Smooth muscle cell (in vitro differentiated cells): ENCODE measurements around the gene OMA1. TPM values are rescaled to one million over a fixed set of nuclear protein-coding genes. Genes with fewer than 3 reads are reported as not detected.
A peak's percentile ranks its signal among the peaks of the same experiment; 100 is the strongest.

Experiments
- DNase-seq: peaks from one replicate; lab custom pipeline; 2025; ENCODE audit not compliant: unreplicated experiment; lab: John Stamatoyannopoulos, UW
- H2AFZ ChIP-seq: fragments of 200-600 bp; sonication (generic); 2 replicates; pipeline ENCODE4 v1.6.0; 2016; ENCODE audit warnings: antibody characterized with exemption, low read depth, mild to moderate bottlenecking
- H3F3A ChIP-seq: fragments of 200-600 bp; sonication (generic); 2 replicates; pipeline ENCODE4 v1.6.0; 2017; ENCODE audit warnings: antibody characterized with exemption, low read depth
- H3K27ac ChIP-seq: fragments of 200-600 bp; sonication (generic); 2 replicates; pipeline ENCODE4 v1.5.1; 2016; ENCODE audit warnings: low read depth, mild to moderate bottlenecking
- H3K27me3 ChIP-seq: fragments of 200-600 bp; sonication (generic); 2 replicates; pipeline ENCODE4 v1.6.1; 2016; ENCODE audit warnings: low read depth, mild to moderate bottlenecking
- H3K36me3 ChIP-seq: fragments of 200-600 bp; sonication (generic); 2 replicates; pipeline ENCODE4 v1.5.1; 2016; ENCODE audit warnings: low read depth
- H3K4me1 ChIP-seq: fragments of 200-600 bp; sonication (generic); 2 replicates; pipeline ENCODE4 v1.5.1; 2016; ENCODE audit warnings: low read depth
- H3K4me2 ChIP-seq: fragments of 200-600 bp; sonication (generic); 2 replicates; pipeline ENCODE4 v1.6.0; 2016; ENCODE audit warnings: mild to moderate bottlenecking
- H3K4me3 ChIP-seq: fragments of 200-600 bp; sonication (generic); 2 replicates; pipeline ENCODE4 v1.5.1; 2016; ENCODE audit warnings: mild to moderate bottlenecking
- H3K79me2 ChIP-seq: fragments of 200-600 bp; sonication (generic); 2 replicates; pipeline ENCODE4 v1.6.0; 2016; ENCODE audit warnings: low read depth, mild to moderate bottlenecking
- H3K9ac ChIP-seq: fragments of 200-600 bp; sonication (generic); 2 replicates; pipeline ENCODE4 v1.6.0; 2016; ENCODE audit warnings: low read depth
- H3K9me3 ChIP-seq: fragments of 200-600 bp; sonication (generic); replicated peaks from 2 replicates; pipeline ENCODE4 v1.5.1; 2016; ENCODE audit warnings: low read depth
- H4K20me1 ChIP-seq: fragments of 200-600 bp; sonication (generic); 2 replicates; pipeline ENCODE4 v1.6.0; 2016; ENCODE audit warnings: low read depth
- CTCF ChIP-seq: fragments of 200-600 bp; sonication (generic); IDR thresholded peaks from 2 replicates; pipeline ENCODE4 v1.5.1; 2017; ENCODE audit warnings: borderline replicate concordance, mild to moderate bottlenecking, antibody characterized with exemption; ENCODE audit not compliant: insufficient read depth, poor library complexity, severe bottlenecking
- WGBS: methylation state at CpG from one replicate; pipeline ENCODE4 v1.1.7; 2016; ENCODE audit warnings: low lambda C conversion rate; 5-methylcytosine and 5-hydroxymethylcytosine counted together
- polyA plus RNA-seq: library from polyadenylated mRNA; unstranded; fragments of >200 nt; fragmentation: Nextera tagmentation; extraction: Ambion mirVana; gene quantifications from 2 replicates; pipeline ENCODE4 v1.2.1, GENCODE V29; 2016
- total RNA-seq: library from RNA; depleted of rRNA; stranded (reverse); fragments of >200 nt; gene quantifications from 2 replicates; pipeline ENCODE4 v1.2.3, GENCODE V29; 2014

Gene OMA1
- total and polyA plus RNA-seq, 2 experiments from 2014 or later = 4.4 to 12.5 TPM

DNA sequence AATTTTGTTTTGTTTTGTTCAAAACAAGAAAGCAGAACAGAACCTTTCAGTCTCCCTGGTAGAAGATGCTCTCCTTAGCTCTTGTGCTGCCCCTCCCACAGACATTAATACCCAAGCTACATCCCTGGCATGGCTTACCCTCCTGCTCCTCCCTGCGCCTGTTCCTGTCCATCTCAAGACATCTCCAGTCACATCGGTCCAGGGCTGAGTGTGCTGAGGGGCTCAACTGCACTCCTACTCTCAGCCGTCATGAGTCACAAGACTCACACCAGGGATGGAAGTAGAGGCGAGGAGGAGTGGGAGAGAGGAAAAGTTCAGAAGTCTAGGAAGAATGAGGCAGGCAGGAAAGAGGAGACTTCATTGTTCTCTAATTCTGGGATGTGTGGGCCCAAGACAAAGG is 39.7 kb upstream of the OMA1 start:
- H3K9ac ChIP-seq = no peak overlapping the region
- no peaks in the 10 kb centered on the region for H3K27me3 ChIP-seq
- no peak overlapping the region for H3K4me2 ChIP-seq
- H3K4me1 ChIP-seq = no peaks in the 10 kb centered on the region
- 44% methylated on average over 4 of the region's 4 CpGs for WGBS
- H3K4me3 ChIP-seq = no peak overlapping the region
- peaks cover 10% of the 10 kb centered on the region for H3F3A ChIP-seq
- no peaks in the 10 kb centered on the region for H3K36me3 ChIP-seq
- no peaks in the 10 kb centered on the region for H3K79me2 ChIP-seq
- no peak overlapping the region for H2AFZ ChIP-seq
- H3K27ac ChIP-seq = no peak overlapping the region
- no peaks in the 10 kb centered on the region for H4K20me1 ChIP-seq
- no peak for TF ChIP-seq CTCF
- no peak for DNase-seq
- no peaks in the 10 kb centered on the region for H3K9me3 ChIP-seq

GRCh38 chr1:58585581-58586151 is 39.1 kb upstream of the OMA1 start:
- WGBS = 48% methylated on average over 3 of the region's 3 CpGs

GRCh38 chr1:58585166-58585565 is 38.6 kb upstream of the OMA1 start:
- Histone ChIP-seq H3K27me3 (no peaks in the 10 kb centered on the region), H2AFZ (no peak overlapping the region), H3K9ac (no peak overlapping the region), H3K4me1 (no peaks in the 10 kb centered on the region), H3K9me3 (no peaks in the 10 kb centered on the region), H3K79me2 (no peaks in the 10 kb centered on the region), H3K36me3 (no peaks in the 10 kb centered on the region), H4K20me1 (no peaks in the 10 kb centered on the region), H3K4me3 (no peak overlapping the region), H3K4me2 (no peak overlapping the region), H3F3A (peaks cover 10% of the 10 kb centered on the region), H3K27ac (peak overlapping the region; percentile 84)
- no peak for DNase-seq
- no peak for TF ChIP-seq CTCF
- 63% methylated on average over 2 of the region's 2 CpGs for WGBS

More at GRCh38 chr1:58585581-58586151, 39.1 kb upstream of the OMA1 start:
- H3K27me3 ChIP-seq = no peaks in the 10 kb centered on the region
- no peaks in the 10 kb centered on the region for H4K20me1 ChIP-seq
- no peaks in the 10 kb centered on the region for H3K4me1 ChIP-seq
- H3K27ac ChIP-seq = peak overlapping the region; percentile 84
- no peaks in the 10 kb centered on the region for H3K9me3 ChIP-seq
- no peaks in the 10 kb centered on the region for H3K36me3 ChIP-seq
- no peaks in the 10 kb centered on the region for H3K79me2 ChIP-seq
- no peak overlapping the region for H3K9ac ChIP-seq
- no peak overlapping the region for H3K4me3 ChIP-seq
- DNase-seq = no peak
- H3K4me2 ChIP-seq = no peak overlapping the region
- H2AFZ ChIP-seq = no peak overlapping the region
- peaks cover 10% of the 10 kb centered on the region for H3F3A ChIP-seq
- no peak for TF ChIP-seq CTCF

- Histone ChIP-seq H3F3A (peaks cover 10% of the 10 kb centered on the region), H3K36me3 (no peaks in the 10 kb centered on the region), H3K79me2 (no peaks in the 10 kb centered on the region), H3K9ac (peak overlapping the region; percentile 20), H3K4me1 (no peaks in the 10 kb centered on the region), H3K27ac (peak overlapping the region; percentile 84), H3K4me2 (peak overlapping the region; percentile 11), H2AFZ (peak overlapping the region; percentile 11), H4K20me1 (no peaks in the 10 kb centered on the region), H3K9me3 (no peaks in the 10 kb centered on the region), H3K4me3 (no peak overlapping the region), H3K27me3 (no peaks in the 10 kb centered on the region)
- no peak for TF ChIP-seq CTCF
- 22% methylated on average over 8 of the region's 8 CpGs for WGBS
- no peak for DNase-seq
Measured at GRCh38 chr1:58584082-58584895, 37.8 kb upstream of the OMA1 start.
